Measurements from ENCODE around the gene WDFY2. TPM values are rescaled to one million over a fixed set of nuclear protein-coding genes. Genes with fewer than 3 reads are reported as not detected.

The WDFY2 gene
- total RNA-seq, 1 experiment from 2014 or later: 26.4 TPM

GRCh38 chr13:51772781-51773180, 188.5 kb downstream of the WDFY2 start:
- Histone ChIP-seq H4K8ac (replicated peaks; ENCODE audit: insufficient read length, low read depth, low read length) (no peak overlapping the region), H3K27ac (ENCODE audit: insufficient read length, low read depth, low read length) (no peak overlapping the region), H4K91ac (ENCODE audit: insufficient read length, low read depth, low read length) (no peak overlapping the region), H3K14ac (ENCODE audit: insufficient read depth, low read length) (no peak overlapping the region), H2BK12ac (ENCODE audit: insufficient read length, low read depth, low read length) (no peak overlapping the region), H2BK15ac (ENCODE audit: low read depth, low read length) (no peak overlapping the region), H3K23me2 (ENCODE audit: insufficient read length, low read depth, low read length, poor library complexity, severe bottlenecking) (no peaks in the 10 kb centered on the region), H3K18ac (ENCODE audit: insufficient read length, low read depth, low read length) (no peak overlapping the region), H2BK5ac (ENCODE audit: insufficient read length, low read length) (no peak overlapping the region), H2AK5ac (ENCODE audit: insufficient read length, low read length) (no peak overlapping the region), H3K4ac (ENCODE audit: low read depth, low read length) (no peak overlapping the region), H2AFZ (ENCODE audit: low read length) (no peak overlapping the region), H3T11ph (ENCODE audit: low read length) (no peak overlapping the region), H3K4me2 (ENCODE audit: insufficient read depth, insufficient read length, low read length) (no peak overlapping the region), H3K4me1 (ENCODE audit: insufficient read depth, low read length) (0 out of 2 replicates have a peak, but pooled peaks cover 3% of the 10 kb centered on the region), H3K79me2 (ENCODE audit: insufficient read depth, low read length) (no peaks in the 10 kb centered on the region), H2BK120ac (ENCODE audit: low read depth, low read length, poor library complexity, severe bottlenecking) (no peak overlapping the region), H3K79me1 (ENCODE audit: insufficient read depth, low read depth, low read length, poor library complexity, severe bottlenecking) (no peaks in the 10 kb centered on the region), H3K9ac (ENCODE audit: extremely low read depth, insufficient read length, low read length) (no peak overlapping the region), H4K20me1 (ENCODE audit: control insufficient read depth, insufficient read depth, insufficient read length) (no peaks in the 10 kb centered on the region), H3K56ac (ENCODE audit: insufficient read length, low read depth, low read length) (no peak overlapping the region), H3K23ac (ENCODE audit: insufficient read length, low read depth, low read length) (no peak overlapping the region), H3K9me3 (ENCODE audit: control insufficient read depth, low read depth, low read length) (no peaks in the 10 kb centered on the region), H2BK20ac (ENCODE audit: low read depth, low read length, poor library complexity, severe bottlenecking) (no peak overlapping the region), H3K27me3 (ENCODE audit: insufficient read depth, low read length) (no peaks in the 10 kb centered on the region), H4K5ac (ENCODE audit: insufficient read length, low read depth, low read length) (no peak overlapping the region)
- DNase-seq: no peak
- H3K36me3 Mint-ChIP-seq (ENCODE audit: insufficient read depth in 1 of 3, low read depth in 3 of 3): no peaks in the 10 kb centered on the region; a peak in 2 of 7 replicates
- no CpG with 5 or more reads among the region's 6 CpGs for WGBS (ENCODE audit: extremely low coverage, insufficient read length, low lambda C conversion rate)
- no peaks in the 10 kb centered on the region; the same call in 1 of the 2 replicates for H3K27me3 Mint-ChIP-seq (ENCODE audit: low read depth)
- peaks cover 20% of the 10 kb centered on the region in 2 experiments for H3K4me1 Mint-ChIP-seq
- H3K9me3 Mint-ChIP-seq: no peaks in the 10 kb centered on the region
- H3K27ac Mint-ChIP-seq: peak overlapping the region in 1 of 3 experiments; percentile 6; a peak in 1 of 7 replicates
- H3K4me3 Mint-ChIP-seq: no peak overlapping the region
- TF ChIP-seq, protein P1, sequence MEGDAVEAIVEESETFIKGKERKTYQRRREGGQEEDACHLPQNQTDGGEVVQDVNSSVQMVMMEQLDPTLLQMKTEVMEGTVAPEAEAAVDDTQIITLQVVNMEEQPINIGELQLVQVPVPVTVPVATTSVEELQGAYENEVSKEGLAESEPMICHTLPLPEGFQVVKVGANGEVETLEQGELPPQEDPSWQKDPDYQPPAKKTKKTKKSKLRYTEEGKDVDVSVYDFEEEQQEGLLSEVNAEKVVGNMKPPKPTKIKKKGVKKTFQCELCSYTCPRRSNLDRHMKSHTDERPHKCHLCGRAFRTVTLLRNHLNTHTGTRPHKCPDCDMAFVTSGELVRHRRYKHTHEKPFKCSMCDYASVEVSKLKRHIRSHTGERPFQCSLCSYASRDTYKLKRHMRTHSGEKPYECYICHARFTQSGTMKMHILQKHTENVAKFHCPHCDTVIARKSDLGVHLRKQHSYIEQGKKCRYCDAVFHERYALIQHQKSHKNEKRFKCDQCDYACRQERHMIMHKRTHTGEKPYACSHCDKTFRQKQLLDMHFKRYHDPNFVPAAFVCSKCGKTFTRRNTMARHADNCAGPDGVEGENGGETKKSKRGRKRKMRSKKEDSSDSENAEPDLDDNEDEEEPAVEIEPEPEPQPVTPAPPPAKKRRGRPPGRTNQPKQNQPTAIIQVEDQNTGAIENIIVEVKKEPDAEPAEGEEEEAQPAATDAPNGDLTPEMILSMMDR (conservative IDR thresholded peaks at IDR 0.05): no peak
